Endothelial cell of hepatic sinusoid (primary cell): ENCODE measurements around the gene MKNK2.
"Not testable (repeated sequence)": the region's sequence is repeated elsewhere in the genome, so short reads cannot be mapped to it uniquely, and the experiment has no call there.

ENCODE experiments used
- in situ Hi-C: cut with HindIII; loops from 2 replicates; pipeline ENCODE4 v1.10.0; 2017; ENCODE audit warnings: low sequenced_read_pairs

The MKNK2 gene

GRCh38 chr19:2044709-2045500 is 6.1 kb downstream of the MKNK2 start:
- in situ Hi-C loops, result no loop called here

GRCh38 chr19:2043961-2044708 is 6.9 kb downstream of the MKNK2 start:
- in situ Hi-C loops, result no loop called here

GRCh38 chr19:2043251-2043641 is 7.8 kb downstream of the MKNK2 start:
- in situ Hi-C loops, result no loop called here

GRCh38 chr19:2042485-2043250 is 8.4 kb downstream of the MKNK2 start:
- in situ Hi-C loops, result no loop called here

DNA sequence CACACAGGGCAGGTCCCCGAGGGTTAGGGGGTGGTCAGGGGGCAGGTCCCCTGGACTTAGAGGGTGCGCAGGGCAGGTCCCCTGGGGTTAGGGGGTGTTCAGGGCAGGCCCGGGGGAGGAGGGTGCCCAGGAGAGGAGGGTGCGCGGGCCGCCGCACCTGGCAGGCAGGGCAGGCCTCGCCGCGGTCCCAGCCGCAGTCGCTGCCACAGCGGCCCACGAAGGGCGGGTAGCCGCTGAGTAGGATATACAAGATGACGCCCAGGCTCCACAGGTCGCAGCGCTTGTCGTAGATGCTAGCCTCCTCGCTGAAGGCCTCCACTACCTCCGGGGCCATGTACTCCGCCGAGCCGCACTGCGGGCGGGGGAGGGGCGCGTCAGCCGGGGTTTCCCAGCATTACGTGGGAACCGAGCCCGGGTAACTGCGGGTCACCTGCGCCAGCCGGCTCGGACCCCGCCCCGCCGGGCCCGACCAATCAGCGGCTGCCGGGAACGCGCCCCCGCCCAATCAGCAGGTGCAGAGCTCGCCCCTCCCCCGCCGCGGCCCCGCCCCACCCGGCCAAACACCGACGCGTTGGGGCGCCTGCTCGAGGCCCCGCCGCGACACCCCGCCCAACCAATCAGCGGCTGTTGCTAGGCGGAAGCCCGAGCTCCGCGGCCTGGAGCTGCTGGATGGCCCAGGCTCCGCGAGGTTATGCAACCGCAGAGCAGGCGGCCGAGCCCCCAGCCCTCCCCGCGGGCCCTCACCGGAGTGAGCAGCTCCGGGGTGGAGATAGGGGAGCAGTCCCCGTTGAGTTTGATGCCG is 9.2 kb downstream of the MKNK2 start:
- in situ Hi-C loops, result no loop called here

DNA sequence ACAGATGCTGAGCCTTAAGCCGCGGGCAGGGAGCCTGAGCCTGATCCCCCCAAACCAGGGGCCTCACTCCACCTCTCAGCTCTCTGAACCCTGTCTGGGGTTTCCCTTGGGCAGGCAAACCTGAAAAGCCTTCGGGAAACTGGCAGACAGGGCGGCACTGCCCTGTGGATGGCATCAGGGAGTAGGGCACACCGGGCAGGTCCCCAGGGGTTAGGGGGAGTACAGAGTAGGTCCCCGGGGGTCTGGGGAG is 9.7 kb downstream of the MKNK2 start:
- in situ Hi-C loops, result no loop called here

DNA sequence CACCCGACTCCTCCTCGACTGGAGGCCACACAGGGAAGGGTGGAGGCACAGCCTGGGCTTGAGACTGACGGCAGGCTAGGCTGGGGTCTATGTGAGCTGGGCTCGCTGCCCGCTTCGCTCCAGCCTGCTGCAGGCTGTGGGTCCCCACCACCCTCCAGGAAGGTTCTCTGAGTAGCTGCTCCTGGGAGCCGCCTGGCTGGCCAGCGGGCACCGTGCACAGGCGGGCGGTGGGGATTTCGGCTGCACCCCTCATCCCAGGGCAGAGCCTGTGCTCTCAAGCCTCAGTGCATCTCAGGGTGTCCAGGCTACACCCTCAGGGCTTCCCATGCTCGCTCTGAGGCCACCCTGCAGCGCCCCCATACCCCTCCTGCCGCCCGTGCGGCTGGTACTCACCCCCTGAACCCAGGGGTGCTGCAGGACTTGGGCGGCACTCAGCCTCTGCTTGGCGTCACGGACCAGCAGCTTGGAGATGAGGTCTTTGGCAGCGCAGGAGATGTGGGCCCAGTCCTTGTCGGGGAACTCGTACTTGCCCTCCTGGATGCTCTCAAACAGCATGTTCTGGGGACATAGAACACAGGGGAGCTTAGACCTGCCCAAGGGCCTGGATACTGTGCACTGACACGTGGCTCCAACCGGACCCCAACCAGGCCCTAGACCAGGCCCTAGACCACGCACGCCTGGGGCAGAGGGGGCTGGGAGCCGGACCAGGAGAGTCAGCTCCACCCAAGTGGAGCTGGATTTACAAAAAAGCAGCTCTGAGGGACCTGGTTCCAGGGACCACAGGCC is 10.2 kb downstream of the MKNK2 start:
- in situ Hi-C loops, result no loop called here

GRCh38 chr19:2039959-2040646 is 10.9 kb downstream of the MKNK2 start:
- in situ Hi-C loops, result no loop called here

DNA sequence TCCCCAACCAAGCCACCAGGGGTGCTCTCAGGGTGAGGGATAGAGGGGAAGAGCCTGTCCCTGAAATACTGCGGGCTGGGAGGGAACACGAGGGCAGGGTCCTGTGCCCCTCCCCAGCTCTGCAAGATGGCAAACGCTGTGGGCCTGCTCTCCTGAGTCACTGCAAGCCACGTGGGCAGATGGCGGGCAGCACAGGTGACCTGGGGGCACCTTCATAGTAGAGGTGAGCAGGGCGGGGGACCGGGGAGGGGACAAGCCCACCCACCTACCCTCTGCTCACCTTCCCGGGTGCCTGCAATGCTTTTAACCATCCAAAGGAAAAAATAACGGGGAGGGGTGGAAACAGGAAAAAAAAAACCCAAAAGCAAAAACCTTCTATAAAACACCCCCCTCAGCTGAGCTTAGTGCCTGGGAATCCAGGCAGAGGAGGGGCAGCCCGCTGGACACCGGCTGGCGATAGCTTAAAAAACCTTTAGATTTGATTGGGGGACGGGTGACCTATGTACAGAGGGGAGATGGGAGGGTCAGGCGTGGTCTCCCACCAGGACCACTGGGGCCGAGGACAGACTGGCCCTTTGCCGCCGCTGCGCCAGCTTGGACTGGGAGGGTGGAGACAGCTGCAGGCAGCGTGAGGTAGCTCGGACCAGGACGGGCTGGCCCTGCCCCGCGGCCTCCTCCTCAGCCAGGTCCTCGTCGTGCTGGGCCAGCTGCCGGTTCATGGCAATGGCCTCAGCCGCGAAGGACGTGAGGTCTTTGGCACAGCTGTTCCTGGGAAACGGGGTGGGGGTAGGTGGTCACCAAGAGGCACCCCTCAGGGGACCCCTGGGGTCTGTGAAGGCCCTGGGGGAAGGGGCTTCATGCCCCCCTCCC is 11.7 kb downstream of the MKNK2 start:
- in situ Hi-C loops, result no loop called here

- in situ Hi-C loops, result no loop called here
Measured at GRCh38 chr19:2038284-2039088, 12.6 kb downstream of the MKNK2 start.

GRCh38 chr19:2037651-2038255 is 13.3 kb downstream of the MKNK2 start:
- in situ Hi-C loops, result no loop called here

DNA sequence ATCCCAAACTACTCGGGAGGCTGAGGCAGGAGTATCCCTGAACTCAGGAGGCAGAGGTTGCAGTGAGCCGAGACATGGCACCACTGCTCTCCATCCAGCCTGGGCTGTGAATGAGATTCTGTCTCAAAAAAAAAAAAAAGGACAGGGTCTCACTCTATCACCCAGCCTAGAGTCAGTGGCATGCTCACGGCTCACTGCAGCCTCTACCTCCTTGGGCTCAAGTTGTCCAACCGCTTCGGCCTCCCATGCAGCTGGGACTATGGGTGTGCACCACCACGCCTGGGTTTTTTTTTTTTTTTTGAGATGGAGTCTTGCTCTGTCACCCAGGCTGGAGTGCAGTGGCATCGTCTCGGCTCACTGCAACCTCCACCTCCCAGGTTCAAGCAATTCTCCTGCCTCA is 14.6 kb downstream of the MKNK2 start:
- in situ Hi-C loops, result no loop called here

DNA sequence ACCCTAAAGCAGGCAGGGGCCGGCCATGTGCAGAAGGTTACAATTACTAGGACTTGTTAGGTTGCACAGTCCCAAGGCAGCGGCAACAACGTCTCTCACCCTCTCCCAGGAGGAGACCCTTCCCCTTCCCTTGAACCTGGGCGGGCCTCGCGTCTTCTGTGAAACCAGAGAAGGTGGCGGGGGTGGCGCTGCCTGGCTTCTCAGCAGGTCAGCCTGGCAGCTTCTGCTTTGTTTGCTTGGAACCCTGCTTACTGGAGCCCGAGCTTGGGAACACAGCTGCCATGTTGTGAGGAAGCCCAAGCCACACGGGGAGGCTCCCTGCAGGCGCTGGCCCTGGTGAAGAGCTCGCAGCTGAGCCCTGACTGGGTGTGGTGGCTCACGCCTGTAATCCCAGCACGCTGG is 15.5 kb downstream of the MKNK2 start:
- in situ Hi-C loops, result no loop called here

GRCh38 chr19:2034729-2035589 is 16.1 kb downstream of the MKNK2 start:
- in situ Hi-C loops, result no loop called here

GRCh38 chr19:2034253-2034652 is 16.8 kb downstream of the MKNK2 start:
- in situ Hi-C loops, result not testable (repeated sequence)

DNA sequence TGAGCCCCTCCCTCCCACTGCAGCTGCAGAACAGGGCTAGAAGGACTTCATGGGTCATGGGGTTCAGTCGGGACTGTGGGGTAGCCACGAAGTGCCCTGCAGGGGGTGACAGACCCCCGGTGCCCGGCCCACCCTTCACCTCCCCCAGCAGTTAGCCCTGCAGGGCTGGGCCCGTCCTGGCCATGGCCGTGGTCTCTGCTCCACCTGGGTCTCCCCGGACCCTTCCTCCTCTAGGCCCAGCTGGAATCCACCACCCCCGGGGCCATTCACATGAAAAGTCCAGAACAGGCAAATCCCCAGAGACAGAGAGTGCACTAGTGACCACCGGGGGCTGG is 17.3 kb downstream of the MKNK2 start:
- in situ Hi-C loops, result no loop called here
